Fibroblast of the aortic adventitia (primary cell): ENCODE results near the gene PRIMA1. TPM values are rescaled to one million over a fixed set of nuclear protein-coding genes. Genes with fewer than 3 reads are reported as not detected.

ENCODE experiments used
- DNase-seq: peaks from one replicate; pipeline ENCODE4 v3.0.0-alpha.2; 2010; ENCODE audit warnings: low read depth
- H3K4me3 ChIP-seq: 2 replicates; pipeline ENCODE4 v1.5.1; 2011; ENCODE audit warnings: low read depth, mild to moderate bottlenecking, control low read depth, low read length, moderate library complexity
- CTCF ChIP-seq: IDR thresholded peaks from 2 replicates; pipeline ENCODE4 v1.5.1; 2011; ENCODE audit warnings: mild to moderate bottlenecking, low read length, control low read depth, inconsistent platforms; ENCODE audit not compliant: insufficient read depth
- total RNA-seq: library from RNA; depleted of rRNA; stranded (reverse); fragments of >200 nt; gene quantifications from 2 replicates; pipeline ENCODE4 v1.2.3, GENCODE V29; 2012; ENCODE audit warnings: low replicate concordance

Gene PRIMA1
- total RNA-seq, 1 donor, result not detected

- TF ChIP-seq CTCF, result no peak
- H3K4me3 ChIP-seq, result no peak overlapping the region
- DNase-seq, result no peak
Measured at GRCh38 chr14:93742761-93743160, 45.5 kb downstream of the PRIMA1 start.

GRCh38 chr14:93741556-93742230, 46.6 kb downstream of the PRIMA1 start:
- H3K4me3 ChIP-seq, result no peak overlapping the region
- no peak for DNase-seq
- TF ChIP-seq CTCF, result no peak

GRCh38 chr14:93737634-93738033, 50.7 kb downstream of the PRIMA1 start:
- no peak for DNase-seq
- no peak for TF ChIP-seq CTCF
- no peak overlapping the region for H3K4me3 ChIP-seq

- TF ChIP-seq CTCF, result no peak
- no peak for DNase-seq
- H3K4me3 ChIP-seq, result no peak overlapping the region
Measured at GRCh38 chr14:93736378-93737014, 51.8 kb downstream of the PRIMA1 start.

GRCh38 chr14:93735206-93735605, 53.1 kb downstream of the PRIMA1 start:
- no peak for TF ChIP-seq CTCF
- H3K4me3 ChIP-seq, result no peak overlapping the region
- DNase-seq, result no peak

- TF ChIP-seq CTCF, result no peak
- DNase-seq, result no peak
- no peak overlapping the region for H3K4me3 ChIP-seq
Measured at GRCh38 chr14:93734086-93734822, 54.0 kb downstream of the PRIMA1 start.
